GM06990 (cell line): Measurements from ENCODE around the gene LCOR.

Experiments used
- DNase-seq: peaks from one replicate; pipeline ENCODE4 v3.0.0-alpha.2; 2011; ENCODE audit not compliant: insufficient read length; ENCODE audit errors: extremely low read depth
- H3K27me3 ChIP-seq: replicated peaks from 2 replicates; pipeline ENCODE4 v1.6.0; 2011; ENCODE audit warnings: low read length; ENCODE audit not compliant: control insufficient read depth, insufficient read depth
- H3K36me3 ChIP-seq: 2 replicates; pipeline ENCODE4 v1.5.1; 2011; ENCODE audit warnings: low read length; ENCODE audit not compliant: control insufficient read depth, insufficient read depth
- H3K4me3 ChIP-seq: replicated peaks from 2 replicates; pipeline ENCODE4 v1.5.1; 2011; ENCODE audit warnings: low read depth, mild to moderate bottlenecking, control low read depth, low read length
- TF ChIP-seq, protein P1 (sequence below): IDR thresholded peaks from 2 replicates; pipeline ENCODE4 v1.5.1; 2011; ENCODE audit warnings: low read length, control low read depth, mild to moderate bottlenecking, inconsistent platforms; ENCODE audit not compliant: insufficient read depth, poor library complexity, severe bottlenecking

LCOR gene

DNA sequence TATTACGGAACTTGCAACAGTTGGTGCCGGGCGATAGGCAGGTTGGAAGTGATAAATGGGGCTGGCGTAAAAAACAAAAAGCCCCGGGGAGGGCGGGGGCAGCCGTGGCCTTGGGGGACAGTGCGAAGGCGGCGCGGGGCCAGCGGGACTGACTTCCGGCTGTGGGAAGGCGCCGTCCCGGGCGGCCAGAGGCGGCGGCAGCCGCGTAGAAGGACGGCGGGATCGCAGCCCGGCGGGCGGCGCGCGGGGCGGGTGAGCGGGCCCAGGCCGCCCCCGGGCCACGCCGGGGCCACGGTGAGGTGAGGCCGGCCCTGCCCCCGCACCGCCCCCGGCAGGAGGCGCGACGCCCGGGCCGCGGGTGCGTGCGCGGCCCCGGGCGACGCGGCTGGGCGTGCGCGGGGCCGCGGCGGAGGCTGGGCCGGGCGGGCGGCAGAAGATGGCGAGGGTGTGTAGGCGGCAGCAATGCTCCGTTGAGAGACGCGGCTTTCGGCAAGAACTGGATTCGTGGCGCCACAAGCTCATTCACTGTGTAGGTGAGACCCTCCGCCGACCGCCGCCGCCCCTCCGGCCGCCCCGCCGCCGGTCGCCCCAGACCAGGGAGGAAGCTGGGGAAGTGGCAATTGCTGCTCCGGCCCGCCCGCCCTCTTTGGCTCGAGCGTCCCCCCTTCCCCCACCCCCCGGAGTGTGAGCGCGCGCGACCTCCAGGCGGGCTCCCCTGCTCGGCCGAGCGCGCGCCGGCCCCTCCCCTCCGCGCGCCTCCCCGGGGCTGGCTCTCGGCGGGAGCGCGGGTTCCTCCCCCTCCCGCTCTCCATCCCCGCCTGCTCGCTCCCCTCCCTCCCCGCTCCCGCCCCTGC, at the start of gene LCOR:
Gene LCOR, plus strand, starts transcription at position 432 of the 854 bp plus-strand sequence. CDS start 116,760 bp downstream, outside the sequence.
- TF ChIP-seq, protein P1, sequence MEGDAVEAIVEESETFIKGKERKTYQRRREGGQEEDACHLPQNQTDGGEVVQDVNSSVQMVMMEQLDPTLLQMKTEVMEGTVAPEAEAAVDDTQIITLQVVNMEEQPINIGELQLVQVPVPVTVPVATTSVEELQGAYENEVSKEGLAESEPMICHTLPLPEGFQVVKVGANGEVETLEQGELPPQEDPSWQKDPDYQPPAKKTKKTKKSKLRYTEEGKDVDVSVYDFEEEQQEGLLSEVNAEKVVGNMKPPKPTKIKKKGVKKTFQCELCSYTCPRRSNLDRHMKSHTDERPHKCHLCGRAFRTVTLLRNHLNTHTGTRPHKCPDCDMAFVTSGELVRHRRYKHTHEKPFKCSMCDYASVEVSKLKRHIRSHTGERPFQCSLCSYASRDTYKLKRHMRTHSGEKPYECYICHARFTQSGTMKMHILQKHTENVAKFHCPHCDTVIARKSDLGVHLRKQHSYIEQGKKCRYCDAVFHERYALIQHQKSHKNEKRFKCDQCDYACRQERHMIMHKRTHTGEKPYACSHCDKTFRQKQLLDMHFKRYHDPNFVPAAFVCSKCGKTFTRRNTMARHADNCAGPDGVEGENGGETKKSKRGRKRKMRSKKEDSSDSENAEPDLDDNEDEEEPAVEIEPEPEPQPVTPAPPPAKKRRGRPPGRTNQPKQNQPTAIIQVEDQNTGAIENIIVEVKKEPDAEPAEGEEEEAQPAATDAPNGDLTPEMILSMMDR, result no peak
- Histone ChIP-seq H3K4me3 (peak within 1 kb of the TSS; percentile 89), H3K36me3 (no peaks in the 10 kb centered on the region), H3K27me3 (no peaks in the 10 kb centered on the region)
- DNase-seq, result peak; percentile 95

DNA sequence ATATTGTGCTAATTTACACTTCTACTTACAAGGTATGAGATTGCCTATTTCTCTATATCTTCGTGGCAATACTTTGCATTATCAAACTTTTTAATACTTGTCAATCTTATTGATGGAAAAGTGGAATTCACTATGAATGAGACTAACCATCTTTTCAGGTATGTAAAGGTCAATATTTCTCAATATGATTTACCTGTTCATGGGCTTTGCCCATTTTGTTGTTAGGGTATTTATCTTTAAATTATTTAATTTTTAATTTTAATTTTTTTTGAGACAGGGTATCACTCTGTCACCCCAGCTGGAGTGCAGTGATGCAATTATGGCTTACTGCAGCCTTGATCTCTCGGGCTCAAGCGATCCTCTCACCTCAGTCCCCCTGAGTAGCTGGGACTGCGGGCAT, 47.8 kb upstream of the LCOR start:
- DNase-seq, result no peak
- H3K27me3 ChIP-seq, result no peaks in the 10 kb centered on the region
- no peak overlapping the region for H3K4me3 ChIP-seq
- TF ChIP-seq, protein P1, result no peak
- H3K36me3 ChIP-seq, result no peaks in the 10 kb centered on the region

DNA sequence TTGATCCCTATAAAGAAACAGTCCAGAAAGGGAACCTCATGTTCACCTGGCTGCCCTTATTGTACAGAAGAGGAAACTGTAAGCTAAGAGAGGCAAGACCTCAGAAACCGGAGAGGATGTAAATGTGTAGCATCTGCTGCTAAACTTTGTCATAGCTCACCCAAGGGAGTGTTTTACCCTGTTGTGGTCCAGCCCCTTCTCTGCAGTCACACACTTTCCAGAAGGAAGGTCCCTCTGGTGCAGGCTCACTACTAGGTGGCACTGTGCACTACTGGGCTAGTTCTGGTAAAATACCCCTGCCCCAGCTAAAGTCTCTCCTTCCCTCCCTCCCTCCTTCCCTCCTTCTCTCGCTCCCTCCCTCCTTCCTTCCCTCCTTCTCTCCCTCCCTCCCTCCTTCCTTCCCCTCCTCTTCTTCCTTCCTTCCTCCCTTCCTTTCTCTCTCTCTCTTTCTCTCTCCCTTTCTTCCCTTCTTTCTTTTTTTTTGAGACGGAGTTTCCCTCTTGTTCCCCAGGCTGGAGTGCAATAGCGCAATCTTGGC, 42.5 kb upstream of the LCOR start:
- no peaks in the 10 kb centered on the region for H3K27me3 ChIP-seq
- no peak overlapping the region for H3K4me3 ChIP-seq
- TF ChIP-seq, protein P1, result peak; percentile 22
- no peaks in the 10 kb centered on the region for H3K36me3 ChIP-seq
- peak; percentile 43 for DNase-seq

DNA sequence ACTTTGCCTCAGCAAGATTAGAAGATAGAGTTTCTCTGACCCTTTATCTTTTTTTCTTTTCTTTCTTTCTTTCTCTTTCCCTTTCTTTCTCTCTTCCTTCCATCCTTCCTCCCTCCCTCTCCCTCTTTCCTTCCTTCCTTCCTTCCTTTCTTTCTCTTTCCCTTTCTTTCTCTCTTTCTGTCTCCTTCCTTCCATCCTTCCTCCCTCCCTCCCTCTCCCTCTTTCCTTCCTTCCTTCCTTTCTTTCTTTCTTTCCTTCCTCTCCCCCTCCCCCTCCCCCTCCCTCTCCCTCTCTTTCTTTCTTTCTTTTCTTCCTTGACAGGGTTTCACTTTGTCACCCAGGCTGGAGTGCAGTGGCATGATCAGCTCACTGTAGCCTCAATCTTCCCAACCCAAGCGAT, 40.2 kb upstream of the LCOR start:
- H3K36me3 ChIP-seq, result no peaks in the 10 kb centered on the region
- DNase-seq, result no peak
- H3K27me3 ChIP-seq, result no peaks in the 10 kb centered on the region; the same call in 1 of the 2 replicates
- TF ChIP-seq, protein P1, result no peak
- no peak overlapping the region for H3K4me3 ChIP-seq

DNA sequence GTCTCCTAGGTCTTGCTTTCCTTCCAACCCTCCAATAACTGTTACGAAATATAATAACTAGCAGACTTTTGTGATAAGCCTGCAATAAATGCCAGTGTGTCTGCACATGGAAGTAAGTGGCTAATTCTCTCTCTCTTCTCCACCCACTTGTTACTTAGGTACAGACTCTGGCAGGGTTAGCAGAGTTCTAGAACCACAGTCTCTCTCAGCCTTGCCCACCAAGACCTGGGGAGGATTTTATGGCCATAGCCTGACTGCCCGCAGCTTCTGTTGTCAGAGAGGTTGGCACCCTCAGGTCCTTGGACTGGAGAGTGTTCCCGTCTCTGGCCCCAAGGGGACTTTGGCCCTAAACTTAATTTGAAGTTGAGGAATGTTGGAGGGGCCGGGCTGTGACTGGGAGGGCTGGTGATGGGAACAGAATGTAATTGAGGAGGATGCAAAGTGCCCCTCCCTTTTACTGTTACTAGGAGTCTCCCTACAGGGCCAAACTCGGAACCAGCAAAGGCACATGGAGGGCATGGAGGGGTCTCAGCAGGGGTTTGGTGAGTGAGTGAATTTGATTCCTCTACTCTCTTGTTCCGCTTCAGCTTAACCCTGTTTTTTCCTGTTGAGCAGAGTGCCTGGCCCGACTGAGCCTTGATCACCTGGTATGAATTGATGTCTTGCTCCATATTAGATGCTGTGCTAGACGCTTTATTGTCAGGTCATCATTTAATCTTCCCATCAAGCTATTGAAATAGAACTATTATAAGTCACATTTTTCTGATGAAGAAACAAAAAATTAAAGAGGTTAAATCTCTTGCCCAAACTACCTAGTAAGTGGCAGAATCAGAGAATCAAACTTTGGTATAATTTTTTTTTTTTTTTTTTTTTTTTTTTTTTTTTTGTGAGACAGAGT, 37.0 kb upstream of the LCOR start:
- H3K36me3 ChIP-seq, result no peaks in the 10 kb centered on the region
- H3K27me3 ChIP-seq, result no peaks in the 10 kb centered on the region; the same call in 1 of the 2 replicates
- H3K4me3 ChIP-seq, result no peak overlapping the region
- TF ChIP-seq, protein P1, result no peak
- no peak for DNase-seq
